A673 (cell line): ENCODE data around the gene SPATS2.

Experiments used
- EZH2 ChIP-seq: fragments of 200-600 bp; sonication (generic); IDR thresholded peaks from 2 replicates; pipeline ENCODE4 v1.6.1; 2017; ENCODE audit warnings: borderline replicate concordance, low read depth, mild to moderate bottlenecking, mixed read lengths, antibody characterized with exemption, low read length; ENCODE audit not compliant: poor library complexity, severe bottlenecking
- TF ChIP-seq, protein P1 (sequence below): fragments of 300-800, 200-600 bp; sonication (generic); conservative IDR thresholded peaks from 2 replicates; pipeline ENCODE4 v1.5.1; 2017; ENCODE audit warnings: low read depth, mild to moderate bottlenecking, antibody characterized with exemption, low read length, moderate library complexity, mixed read lengths

- TF ChIP-seq EZH2, result no peak
- TF ChIP-seq, protein P1, sequence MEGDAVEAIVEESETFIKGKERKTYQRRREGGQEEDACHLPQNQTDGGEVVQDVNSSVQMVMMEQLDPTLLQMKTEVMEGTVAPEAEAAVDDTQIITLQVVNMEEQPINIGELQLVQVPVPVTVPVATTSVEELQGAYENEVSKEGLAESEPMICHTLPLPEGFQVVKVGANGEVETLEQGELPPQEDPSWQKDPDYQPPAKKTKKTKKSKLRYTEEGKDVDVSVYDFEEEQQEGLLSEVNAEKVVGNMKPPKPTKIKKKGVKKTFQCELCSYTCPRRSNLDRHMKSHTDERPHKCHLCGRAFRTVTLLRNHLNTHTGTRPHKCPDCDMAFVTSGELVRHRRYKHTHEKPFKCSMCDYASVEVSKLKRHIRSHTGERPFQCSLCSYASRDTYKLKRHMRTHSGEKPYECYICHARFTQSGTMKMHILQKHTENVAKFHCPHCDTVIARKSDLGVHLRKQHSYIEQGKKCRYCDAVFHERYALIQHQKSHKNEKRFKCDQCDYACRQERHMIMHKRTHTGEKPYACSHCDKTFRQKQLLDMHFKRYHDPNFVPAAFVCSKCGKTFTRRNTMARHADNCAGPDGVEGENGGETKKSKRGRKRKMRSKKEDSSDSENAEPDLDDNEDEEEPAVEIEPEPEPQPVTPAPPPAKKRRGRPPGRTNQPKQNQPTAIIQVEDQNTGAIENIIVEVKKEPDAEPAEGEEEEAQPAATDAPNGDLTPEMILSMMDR, result no peak
Measured at GRCh38 chr12:49543914-49544815, 176.9 kb downstream of the SPATS2 start.
